Measurements from ENCODE around the gene TERF2IP.

TERF2IP gene

DNA sequence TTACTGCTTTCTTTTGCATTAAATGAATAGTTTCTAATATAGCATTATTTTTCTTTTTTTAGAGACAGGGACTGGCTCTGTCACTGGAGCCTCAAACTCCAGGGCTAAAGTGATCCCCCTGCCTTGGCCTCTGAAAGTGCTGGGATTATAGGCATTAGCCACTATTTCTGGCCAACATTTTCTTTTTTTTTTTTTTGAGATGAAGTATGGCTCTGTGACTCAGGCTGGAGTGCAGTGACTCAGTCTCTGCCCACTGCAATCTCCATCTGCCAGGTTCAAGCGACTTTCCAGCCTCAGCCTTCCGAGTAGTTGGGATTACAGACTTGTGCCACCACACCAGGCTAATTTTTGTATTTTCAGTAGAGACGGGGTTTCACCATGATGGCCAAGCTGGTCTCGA, 55.7 kb downstream of the TERF2IP start:
- Histone ChIP-seq H3K36me3 (ENCODE audit: control insufficient read depth, low read length) (no peaks in the 10 kb centered on the region), H3F3A (ENCODE audit: control insufficient read depth, insufficient read depth) (no peaks in the 10 kb centered on the region), H3K27me3 (ENCODE audit: control insufficient read depth, low read length) (no peaks in the 10 kb centered on the region), H4K20me1 (ENCODE audit: control insufficient read depth, insufficient read depth, low read depth, low read length) (no peaks in the 10 kb centered on the region), H3K4me1 (ENCODE audit: control insufficient read depth, low read length) (no peaks in the 10 kb centered on the region), H3K9me3 (ENCODE audit: control insufficient read depth, insufficient read depth, low read length) (no peaks in the 10 kb centered on the region), H3K4me2 (ENCODE audit: low read length) (no peak overlapping the region), H3K27ac (ENCODE audit: low read depth, low read length) (no peak overlapping the region), H3K79me2 (ENCODE audit: control insufficient read depth, low read length) (no peaks in the 10 kb centered on the region), H3K9me2 (replicated peaks; ENCODE audit: control insufficient read depth, low read length) (no peaks in the 10 kb centered on the region), H3K4me3 (ENCODE audit: low read length) (no peak overlapping the region)
- no peak for TF ChIP-seq EZH2phosphoT487 (IDR thresholded peaks at IDR 0.05; ENCODE audit: borderline replicate concordance, low read length)
- TF ChIP-seq, protein P1, sequence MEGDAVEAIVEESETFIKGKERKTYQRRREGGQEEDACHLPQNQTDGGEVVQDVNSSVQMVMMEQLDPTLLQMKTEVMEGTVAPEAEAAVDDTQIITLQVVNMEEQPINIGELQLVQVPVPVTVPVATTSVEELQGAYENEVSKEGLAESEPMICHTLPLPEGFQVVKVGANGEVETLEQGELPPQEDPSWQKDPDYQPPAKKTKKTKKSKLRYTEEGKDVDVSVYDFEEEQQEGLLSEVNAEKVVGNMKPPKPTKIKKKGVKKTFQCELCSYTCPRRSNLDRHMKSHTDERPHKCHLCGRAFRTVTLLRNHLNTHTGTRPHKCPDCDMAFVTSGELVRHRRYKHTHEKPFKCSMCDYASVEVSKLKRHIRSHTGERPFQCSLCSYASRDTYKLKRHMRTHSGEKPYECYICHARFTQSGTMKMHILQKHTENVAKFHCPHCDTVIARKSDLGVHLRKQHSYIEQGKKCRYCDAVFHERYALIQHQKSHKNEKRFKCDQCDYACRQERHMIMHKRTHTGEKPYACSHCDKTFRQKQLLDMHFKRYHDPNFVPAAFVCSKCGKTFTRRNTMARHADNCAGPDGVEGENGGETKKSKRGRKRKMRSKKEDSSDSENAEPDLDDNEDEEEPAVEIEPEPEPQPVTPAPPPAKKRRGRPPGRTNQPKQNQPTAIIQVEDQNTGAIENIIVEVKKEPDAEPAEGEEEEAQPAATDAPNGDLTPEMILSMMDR (IDR thresholded peaks at IDR 0.05; ENCODE audit: low read depth, low read length, poor library complexity, severe bottlenecking), result no peak

Data from DOHH2 (cell line).